Measurements from ENCODE around the gene PLK5. TPM values are rescaled to one million over a fixed set of nuclear protein-coding genes. Genes with fewer than 3 reads are reported as not detected.
A peak's percentile ranks its signal among the peaks of the same experiment; 100 is the strongest.
"Not testable (repeated sequence)": the region's sequence is repeated elsewhere in the genome, so short reads cannot be mapped to it uniquely, and the experiment has no call there.

Gene PLK5
- total RNA-seq, 1 donor from 2014 or later, result 0.51 TPM

DNA sequence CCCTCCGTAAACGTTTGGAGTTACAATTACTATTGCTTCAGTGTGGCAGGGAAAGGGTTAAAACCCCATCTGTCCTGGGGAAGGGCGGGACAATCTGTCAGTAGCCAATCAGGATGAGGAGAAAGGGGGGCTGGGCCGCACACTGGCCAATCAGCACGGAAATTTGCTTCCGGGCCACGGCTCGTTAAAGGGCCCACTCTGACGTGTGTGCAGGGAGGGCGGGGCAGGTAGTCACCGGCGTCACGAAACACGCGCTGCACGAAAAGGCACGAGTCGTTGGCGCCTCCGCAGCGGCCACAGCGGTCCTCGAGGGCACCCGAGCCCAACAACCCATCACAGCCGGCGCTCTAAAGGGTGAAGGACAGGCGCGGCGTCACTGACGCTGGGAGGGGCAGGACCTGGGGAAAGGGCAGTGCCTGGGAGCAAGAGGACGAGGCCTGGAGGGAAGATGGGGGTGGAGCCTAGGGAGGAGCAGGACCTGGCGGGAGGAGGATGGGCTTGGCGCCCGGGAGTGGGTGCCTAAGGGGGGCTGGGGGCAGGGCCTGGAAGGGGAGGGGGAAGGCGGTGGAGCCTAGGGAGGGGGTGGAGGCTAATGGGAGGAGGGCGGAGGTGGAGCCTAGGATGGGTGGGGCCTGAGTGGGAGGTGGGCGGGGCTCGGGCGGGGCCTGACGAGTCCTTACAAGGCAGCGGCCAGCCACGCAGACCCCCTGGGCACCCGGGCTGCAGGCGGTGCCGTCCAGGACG is 15.9 kb upstream of the PLK5 start:
- DNase-seq, result peak; percentile 98

DNA sequence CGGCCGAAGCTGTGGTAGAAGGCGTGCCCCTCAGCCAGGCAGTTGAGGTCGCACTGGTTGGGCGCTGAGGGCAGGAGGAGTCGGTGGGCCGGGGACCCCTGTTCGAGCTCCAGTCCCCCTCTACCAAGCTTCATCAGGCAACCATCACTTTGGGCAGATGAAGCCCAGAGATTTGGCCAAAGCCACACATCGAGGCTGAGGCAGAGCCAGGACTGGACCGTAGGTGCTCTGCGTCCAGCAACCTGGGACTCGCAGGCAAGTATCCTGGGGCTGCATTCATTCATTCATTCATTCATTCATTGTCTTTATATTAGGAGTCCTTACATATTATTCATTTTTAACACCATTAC is 15.4 kb upstream of the PLK5 start:
- DNase-seq, result no peak

DNA sequence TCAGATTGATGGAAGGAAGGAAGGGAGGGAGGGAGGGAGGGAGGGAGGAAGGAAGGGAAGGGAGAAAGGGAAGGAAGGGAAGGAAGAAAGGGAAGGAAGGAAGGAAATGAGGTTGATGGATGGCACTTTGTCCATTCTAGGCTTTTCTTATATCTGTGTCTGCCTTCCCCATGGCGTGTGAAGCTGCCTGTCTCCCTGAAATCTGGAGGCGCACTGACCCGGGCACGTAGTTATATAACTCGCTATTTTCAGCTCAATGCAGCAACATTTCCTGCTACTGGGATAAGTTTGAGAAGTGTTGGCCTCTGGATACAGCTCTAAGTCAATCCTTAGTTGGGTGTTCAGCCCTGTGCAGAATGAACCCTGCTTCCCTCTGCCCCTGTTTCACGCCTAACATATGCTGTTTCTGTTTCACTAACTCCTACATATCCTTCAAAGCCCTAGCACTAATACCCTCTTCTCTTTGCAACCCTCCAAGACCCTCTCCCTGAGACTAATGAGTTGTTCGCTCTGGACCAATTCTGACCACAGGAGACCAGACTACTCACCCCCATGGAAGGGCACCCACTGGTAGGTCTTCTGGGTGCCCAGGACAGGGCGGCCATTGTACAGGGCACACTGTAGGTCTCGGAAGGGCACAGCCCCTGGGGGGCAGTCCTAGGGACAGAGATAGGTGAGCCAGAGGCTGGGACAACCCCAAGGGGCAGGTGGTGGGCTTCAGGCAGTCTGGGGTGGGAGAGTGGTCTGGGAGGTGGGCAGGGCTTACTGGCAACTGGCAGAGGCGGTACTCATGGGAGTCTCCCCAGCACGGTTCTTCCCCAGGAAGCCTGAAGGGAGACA is 14.1 kb upstream of the PLK5 start:
- DNase-seq, result no peak

DNA sequence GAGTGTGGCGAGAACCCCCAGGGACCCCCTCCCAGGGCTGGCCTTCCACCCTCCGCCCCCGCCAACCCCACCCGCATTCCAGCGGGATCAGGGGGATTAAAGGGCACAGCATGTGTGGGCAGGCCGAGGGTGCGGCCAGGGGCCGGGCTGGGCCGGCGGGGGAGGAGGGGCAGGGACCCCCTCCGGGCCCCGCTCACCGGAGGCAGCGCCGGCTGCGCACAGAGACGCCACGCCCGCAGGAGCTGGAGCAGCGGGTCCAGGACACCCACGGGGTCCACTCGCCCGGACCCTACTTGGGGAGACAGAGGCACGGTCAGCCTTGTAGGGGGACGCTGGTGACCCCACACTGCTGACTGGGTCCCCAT is 13.5 kb upstream of the PLK5 start:
- peak; percentile 73 for DNase-seq

GRCh38 chr19:1510807-1511206 is 13.1 kb upstream of the PLK5 start:
- DNase-seq, result no peak

DNA sequence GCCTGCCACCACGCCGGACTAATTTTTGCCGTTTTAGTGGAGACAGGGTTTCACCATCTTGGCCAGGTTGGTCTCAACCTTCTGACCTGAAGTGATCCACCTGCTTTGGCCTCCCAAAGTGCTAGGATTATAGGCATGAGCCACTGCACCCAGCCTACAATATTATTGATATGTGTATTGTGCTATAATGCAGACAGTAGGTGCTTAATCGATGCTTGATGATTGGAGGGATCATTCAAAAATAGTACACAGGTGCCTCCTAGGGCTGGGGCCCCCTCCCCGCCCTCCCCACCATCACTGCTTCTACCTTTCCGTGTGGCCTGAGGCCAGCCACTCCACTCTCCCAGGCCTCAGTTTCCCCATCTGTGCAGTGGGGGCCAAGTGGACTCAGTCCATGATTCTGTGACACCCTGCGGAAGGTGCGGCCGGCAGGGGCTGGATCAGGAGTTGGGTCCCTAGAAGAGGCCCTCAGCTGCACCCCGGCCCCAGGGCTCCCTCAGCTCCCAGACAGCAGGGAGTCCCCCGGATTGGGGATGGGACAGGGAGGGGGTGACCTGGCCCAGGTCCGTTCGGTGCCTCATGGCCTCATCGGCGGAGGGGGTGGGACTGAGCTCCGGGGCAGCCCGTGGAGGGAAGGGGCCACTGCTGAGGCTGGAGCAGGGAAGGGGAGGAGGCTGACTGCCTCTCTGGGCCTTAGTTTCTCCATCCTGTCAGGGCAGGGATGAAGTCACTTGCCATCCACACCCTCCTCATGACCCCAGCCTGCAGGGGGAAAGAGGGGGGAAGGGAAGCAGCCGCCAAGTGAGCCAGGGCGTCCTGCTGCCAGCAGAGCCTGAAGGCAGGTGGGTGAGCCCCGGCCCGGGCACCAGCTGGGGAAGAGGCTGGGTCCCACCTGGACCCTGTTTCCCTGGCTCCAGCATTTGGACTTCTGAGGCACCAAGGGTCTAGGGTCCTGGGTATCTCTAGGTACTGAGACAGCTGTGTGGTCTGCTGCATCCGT is 12.3 kb upstream of the PLK5 start:
- DNase-seq, result no peak

DNA sequence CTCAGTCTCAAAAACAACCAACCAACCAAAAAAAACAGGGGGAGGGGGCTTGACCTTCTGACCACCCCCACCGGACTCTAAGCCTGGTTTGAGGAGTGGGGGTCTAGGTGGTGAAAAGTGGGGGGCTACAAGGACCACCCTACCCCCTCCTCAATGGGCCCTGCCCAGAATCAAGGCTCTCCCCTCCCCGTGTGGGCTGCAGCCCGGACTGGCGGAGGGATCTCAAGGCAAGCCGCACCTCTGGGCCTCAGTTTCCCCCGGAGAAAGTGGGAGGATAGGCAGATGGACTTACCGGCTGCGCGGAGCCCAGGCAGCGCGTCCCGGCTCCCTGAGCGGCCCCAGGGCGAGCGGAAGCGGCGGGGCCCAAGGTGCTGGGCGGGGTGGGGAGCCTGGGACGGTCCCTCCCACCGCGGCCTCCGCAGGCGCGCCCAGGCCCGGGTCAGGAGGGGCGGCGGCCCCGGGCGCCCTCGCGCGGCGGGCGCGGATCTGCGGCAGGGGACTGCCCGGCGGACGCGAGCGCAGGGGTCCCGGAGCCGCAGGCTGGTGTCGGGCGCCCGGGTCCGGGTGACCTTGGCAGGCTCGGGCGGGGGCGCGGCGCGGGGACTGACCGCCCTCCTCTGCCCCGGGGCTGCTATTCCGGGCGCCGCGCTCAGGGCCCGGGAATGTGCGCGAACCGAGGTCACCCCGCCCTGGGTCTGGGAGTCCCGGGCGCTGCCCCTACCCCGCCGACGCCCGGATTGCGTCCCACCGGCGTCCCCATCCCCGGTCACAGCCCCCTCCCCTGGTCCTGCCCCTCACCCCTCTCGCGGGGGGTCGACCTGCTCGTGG is 11.0 kb upstream of the PLK5 start, which contains the start of gene ADAMTSL5:
Gene ADAMTSL5, minus strand, starts transcription at position 349 of the 828 bp plus-strand sequence. CDS start 2,076 bp downstream, outside the sequence.
- DNase-seq, result peak; percentile 69

- peak; percentile 69 for DNase-seq
Observed at GRCh38 chr19:1513499-1514294, 10.2 kb upstream of the PLK5 start.

DNA sequence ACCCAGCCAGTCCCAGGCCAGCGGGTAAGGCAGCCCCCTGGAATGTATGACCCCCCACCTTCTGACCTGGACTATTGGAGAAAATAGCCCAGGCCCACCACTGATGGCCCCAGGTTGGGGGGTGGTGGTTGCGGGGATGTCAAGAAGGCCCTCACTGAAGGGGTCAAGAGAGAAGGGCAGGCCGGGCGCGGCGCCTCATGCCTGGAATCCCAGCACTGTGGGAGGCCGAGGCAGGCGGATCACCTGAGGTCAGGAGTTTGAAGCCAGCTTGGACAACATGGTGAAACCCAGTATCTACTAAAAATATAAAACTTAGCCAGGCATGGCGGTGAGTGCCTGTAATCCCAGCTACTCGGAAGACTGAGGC is 9.6 kb upstream of the PLK5 start:
- no peak for DNase-seq

- no peak for DNase-seq
Observed at GRCh38 chr19:1514986-1515721, 8.7 kb upstream of the PLK5 start.

DNA sequence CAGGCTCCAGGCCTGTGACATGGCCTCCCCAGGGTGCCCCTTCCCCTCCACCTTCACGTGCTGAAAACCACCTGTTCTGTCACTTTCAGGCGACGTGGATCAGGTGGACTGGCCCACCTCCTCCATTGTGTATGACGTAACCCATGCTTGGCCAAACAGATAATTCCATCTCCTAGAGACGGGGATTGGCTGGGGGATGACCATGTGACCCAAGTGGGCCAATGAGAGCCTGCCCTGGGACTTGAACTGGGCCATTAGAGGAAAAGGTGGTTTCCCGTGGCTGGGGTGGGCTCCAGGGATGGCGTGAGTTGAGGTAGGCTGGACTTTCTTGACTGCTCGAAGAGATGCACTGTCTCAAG is 7.5 kb upstream of the PLK5 start:
- no peak for DNase-seq

GRCh38 chr19:1518471-1518870 is 5.4 kb upstream of the PLK5 start:
- no peak for DNase-seq

DNA sequence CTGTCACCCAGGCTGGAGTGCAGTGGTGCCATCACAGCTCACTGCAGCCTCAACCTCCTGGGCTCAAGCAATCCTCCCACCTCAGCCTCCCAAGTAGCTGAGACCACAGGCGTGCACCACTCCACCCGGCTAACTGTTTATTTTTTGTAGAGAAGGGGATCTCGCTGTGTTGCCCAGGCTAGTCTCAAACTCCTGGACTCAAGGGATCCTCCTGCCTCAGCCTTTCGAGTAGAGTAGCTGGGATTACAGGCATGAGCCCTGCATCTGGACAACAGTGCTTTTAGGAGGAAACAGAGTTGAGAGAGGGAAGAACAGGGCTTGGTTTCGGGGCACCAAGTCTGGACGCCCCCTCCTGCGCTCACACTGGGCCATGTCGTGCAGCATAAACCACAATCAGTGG is 4.1 kb upstream of the PLK5 start:
- not testable (repeated sequence) for DNase-seq

DNA sequence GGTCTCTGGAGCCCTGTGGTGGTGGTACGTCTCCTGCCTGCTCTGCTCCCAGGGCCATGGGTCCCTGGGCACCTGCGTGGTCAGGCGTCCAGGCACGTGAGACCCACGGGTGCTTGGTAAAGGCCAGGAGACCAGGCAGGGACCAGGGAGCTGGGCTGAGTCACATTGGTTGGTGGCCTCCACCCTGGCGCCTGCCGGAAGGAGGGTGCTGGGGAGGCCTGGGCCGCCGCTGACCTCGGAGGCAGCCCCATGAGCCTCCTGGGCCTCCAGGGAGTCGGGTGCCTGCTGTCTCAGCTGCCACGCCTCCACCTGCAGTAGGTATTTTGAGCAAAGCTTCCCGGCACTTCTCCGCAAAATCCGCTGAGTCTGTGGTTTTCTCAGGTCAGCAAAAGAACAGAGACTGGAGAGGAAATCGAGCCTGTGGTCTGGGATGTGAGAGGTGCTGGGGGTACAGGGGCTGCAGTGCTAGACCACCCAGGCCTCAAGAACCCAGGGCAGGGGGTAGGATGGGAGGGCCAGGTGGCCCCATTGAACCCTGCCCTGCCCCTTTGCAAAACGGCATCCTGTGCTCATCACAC is 3.6 kb upstream of the PLK5 start:
- no peak for DNase-seq

DNA sequence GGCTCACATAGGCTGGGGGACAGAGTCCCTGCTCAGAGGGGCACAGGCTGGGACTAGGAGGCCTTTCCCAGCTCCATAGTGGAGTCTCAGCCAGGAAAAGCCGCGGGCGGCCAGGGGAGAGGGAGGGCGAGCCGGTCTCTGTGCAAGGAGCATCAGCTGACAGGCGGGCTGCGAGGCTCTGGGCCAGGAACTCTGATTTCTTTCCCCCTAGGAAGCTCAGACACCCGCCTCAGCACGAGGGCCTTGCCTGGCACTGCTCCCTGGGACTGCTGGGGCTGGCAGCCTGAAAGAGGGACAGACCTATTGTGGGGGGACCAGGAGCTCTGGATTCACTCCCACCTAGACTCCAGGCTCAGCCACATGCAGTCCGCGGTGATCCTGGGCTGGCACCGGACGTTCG is 2.2 kb upstream of the PLK5 start:
- DNase-seq, result no peak

GRCh38 chr19:1522061-1522460 is 1.8 kb upstream of the PLK5 start:
- DNase-seq, result no peak

DNA sequence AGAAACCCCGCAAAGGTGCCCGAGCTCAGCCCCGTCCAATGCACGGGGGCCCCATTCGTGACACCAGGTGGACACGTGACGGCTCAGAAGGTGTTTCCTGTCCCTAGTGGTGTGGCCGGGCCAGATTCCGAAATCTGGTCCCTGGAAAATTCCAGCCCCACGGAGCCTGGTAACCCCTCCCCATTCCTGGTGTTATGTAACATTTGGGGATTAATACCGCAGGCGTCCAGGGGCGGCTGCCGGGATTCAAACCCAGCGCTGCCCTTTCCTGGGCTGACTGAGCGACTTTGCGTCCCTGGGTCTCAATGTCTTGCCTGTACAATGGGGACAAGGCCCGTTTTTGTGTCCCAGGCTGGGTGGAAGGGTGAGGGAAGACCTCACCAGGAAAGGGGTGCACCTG is 1.0 kb upstream of the PLK5 start:
- DNase-seq, result no peak

- no peak for DNase-seq
Observed at GRCh38 chr19:1524287-1524971, 552 bp downstream of the PLK5 start.

- DNase-seq, result no peak
Observed at GRCh38 chr19:1524972-1525325, 1.1 kb downstream of the PLK5 start.

Data from tongue (tissue), 2 donors.